Epithelial cell of proximal tubule (primary cell): ENCODE measurements around the gene AQP12A. TPM values are rescaled to one million over a fixed set of nuclear protein-coding genes. Genes with fewer than 3 reads are reported as not detected.

Experiments used
- DNase-seq: peaks from one replicate; pipeline ENCODE4 v3.0.0-alpha.2; 2011; ENCODE audit warnings: low read depth
- H3K4me3 ChIP-seq: 2 replicates; pipeline ENCODE4 v1.5.1; 2011; ENCODE audit warnings: low read depth, mild to moderate bottlenecking, low read length
- total RNA-seq: library from RNA; depleted of rRNA; stranded (reverse); fragments of >200 nt; gene quantifications from 2 replicates; pipeline ENCODE4 v1.2.3, GENCODE V29; 2015
- TF ChIP-seq, protein P1 (sequence below): conservative IDR thresholded peaks from 2 replicates; pipeline ENCODE4 v1.5.1; 2012; ENCODE audit warnings: low read depth, mild to moderate bottlenecking, low read length

AQP12A gene
- total RNA-seq, 1 donor from 2014 or later = not detected

DNA sequence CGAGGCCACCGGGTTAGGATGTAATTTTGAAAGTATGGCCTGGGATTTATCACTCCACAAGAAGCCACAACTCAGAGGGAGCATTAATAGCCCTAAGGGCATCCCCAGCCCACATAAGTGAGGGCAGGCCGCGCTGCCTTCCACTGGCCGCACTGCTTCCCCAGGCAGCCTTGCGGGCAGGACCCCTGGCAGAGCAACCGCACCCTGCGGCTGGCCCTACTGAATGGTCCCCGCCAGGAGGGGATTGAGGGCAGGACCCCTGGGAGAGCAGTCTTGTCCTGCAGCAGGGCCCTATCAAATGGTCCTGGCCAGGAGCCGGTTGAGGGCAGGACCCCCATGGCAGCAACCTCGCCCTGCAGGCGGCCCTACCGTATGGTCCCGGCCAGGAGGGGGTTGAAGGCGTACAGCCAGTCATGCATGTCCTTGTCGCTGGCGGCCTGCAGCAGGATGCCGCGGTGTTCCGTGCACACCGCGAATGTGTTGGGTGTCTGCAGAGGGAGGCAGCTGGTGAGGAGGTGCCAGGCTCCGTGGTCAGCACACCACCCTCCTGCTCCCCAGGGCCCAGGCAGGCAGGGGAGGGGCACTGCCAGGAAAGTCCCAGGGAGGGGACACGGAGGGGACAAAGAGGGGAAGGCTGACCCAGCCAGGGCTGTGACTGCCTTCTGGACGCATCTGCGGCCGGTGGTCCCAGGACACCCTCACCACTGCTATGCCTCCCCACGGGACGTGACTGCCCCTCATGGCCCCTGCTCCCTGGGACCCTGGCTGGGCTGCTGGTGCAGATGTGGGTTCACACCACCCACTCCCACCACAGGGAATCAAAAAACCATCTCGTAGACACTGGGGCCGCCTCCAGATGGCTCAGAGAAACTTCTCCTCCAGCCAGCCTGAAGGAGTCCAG lies 26.3 kb downstream of the AQP12A start:
- TF ChIP-seq, protein P1, sequence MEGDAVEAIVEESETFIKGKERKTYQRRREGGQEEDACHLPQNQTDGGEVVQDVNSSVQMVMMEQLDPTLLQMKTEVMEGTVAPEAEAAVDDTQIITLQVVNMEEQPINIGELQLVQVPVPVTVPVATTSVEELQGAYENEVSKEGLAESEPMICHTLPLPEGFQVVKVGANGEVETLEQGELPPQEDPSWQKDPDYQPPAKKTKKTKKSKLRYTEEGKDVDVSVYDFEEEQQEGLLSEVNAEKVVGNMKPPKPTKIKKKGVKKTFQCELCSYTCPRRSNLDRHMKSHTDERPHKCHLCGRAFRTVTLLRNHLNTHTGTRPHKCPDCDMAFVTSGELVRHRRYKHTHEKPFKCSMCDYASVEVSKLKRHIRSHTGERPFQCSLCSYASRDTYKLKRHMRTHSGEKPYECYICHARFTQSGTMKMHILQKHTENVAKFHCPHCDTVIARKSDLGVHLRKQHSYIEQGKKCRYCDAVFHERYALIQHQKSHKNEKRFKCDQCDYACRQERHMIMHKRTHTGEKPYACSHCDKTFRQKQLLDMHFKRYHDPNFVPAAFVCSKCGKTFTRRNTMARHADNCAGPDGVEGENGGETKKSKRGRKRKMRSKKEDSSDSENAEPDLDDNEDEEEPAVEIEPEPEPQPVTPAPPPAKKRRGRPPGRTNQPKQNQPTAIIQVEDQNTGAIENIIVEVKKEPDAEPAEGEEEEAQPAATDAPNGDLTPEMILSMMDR = no peak
- no peak for DNase-seq
- H3K4me3 ChIP-seq = no peak overlapping the region

DNA sequence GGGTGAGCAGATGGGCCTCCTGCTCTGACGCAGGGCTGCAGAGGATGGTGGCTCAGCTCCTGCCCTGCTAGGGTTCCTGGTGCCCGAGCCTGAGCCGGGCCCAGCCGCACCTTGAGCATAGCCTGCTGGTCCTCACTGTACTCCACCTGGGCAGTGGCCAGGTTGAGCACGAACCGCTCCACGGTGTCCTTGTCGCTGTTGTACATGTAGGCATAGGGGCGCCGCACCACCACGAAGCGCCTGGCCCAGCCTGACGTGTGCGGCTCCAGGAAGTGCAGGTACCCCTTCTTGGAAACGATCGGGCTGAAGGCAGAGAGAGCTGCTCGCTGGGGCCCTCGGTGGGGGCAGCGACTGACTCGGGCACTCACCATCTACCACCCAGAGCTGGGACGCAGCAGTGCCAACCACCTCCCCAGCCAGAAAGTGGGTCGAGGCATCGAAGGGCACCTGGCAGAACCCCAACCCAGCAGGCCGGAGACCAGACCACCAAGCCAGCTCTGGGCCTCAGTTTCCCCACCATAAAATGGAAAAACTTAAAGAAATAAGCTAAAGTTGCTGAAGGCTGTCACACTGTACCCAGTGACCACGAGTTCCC lies 27.3 kb downstream of the AQP12A start:
- no peak overlapping the region for H3K4me3 ChIP-seq
- TF ChIP-seq, protein P1 = no peak
- no peak for DNase-seq

DNA sequence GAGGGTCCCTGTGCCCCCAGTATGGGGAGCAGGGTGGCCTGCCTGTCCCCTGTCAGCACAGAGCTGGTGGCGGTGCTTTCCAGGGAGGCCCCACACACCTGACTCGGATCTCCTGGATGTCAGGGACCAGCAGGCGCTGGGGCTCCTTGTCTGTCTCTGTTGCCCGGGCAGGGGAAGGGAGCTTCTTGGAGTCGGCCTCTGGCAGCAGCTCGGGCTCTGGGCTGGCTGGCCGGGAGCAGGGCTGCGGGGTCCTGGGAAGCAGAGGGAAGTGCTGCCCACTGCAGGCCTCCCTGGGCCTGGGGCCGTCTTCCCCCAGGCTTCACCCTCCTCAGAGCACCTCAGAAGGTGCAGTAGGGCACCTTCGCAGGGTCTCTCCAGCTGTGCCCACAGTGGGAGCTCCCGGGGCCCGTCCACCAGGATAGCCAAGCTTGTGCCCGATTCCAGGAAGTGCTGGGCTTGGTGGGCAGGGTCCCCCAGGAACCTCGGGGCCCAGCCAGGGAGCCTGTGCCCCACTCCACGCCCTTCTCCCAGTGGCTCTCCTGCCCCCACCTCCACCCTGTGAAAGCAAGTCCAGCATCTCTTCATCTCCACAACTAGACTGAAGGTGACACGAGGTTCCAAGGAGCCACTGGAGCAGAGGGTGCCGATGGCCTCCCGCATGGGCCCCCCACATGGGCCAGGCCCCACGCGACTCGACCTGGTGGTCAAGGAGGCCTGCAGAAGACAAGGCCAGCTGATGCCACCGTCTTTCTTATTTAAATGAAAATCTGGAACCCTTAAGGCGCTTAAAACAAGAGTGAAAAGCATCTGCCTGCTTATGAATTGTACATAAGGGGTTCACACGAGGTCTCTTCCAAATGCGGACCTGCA lies 28.2 kb downstream of the AQP12A start:
- H3K4me3 ChIP-seq = no peak overlapping the region
- DNase-seq = no peak
- TF ChIP-seq, protein P1 = no peak

GRCh38 chr2:240720686-240721595 lies 29.3 kb downstream of the AQP12A start:
- H3K4me3 ChIP-seq = no peak overlapping the region
- TF ChIP-seq, protein P1 = no peak
- no peak for DNase-seq

DNA sequence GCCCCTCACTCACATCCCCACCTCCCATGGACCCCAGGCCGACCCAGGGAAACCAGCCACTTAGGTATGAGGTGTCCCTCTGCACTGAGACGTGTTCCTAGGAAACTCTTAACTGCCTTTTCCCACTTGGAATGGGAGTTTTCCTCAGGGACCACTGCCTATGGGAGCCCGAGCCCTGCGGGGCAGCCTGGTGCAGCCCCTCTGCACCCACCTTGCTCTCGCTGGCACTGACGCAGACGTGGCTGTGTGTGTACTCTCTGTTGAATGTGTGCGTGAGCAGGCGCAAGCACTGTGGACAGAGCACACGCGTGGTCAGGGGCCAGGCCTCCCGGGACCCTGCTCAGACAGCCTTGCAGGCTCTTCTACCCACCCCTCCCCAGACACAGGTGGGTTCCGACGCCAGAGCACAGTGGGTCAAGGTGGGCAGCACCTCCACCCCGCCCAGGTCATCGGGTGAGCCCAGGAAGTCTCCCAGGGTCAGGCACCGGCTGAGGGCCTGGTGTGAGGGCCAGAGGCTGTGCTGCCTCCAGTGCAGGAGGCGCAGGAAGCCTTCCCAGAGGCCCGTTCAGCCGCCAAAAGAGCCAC lies 30.0 kb downstream of the AQP12A start:
- DNase-seq = no peak
- TF ChIP-seq, protein P1 = no peak
- no peak overlapping the region for H3K4me3 ChIP-seq

GRCh38 chr2:240722376-240722775 lies 30.7 kb downstream of the AQP12A start:
- TF ChIP-seq, protein P1 = no peak
- no peak overlapping the region for H3K4me3 ChIP-seq
- no peak for DNase-seq
